Mesendoderm (in vitro differentiated cells): ENCODE measurements around the gene ZBTB45.
A peak's percentile ranks its signal among the peaks of the same experiment; 100 is the strongest.

ENCODE experiments used
- DNase-seq: peaks from one replicate; pipeline ENCODE4 v3.0.0; 2013
- H2AK5ac ChIP-seq: 2 replicates; pipeline ENCODE4 v1.6.1; 2013; ENCODE audit warnings: low read length, inconsistent platforms
- H2BK120ac ChIP-seq: 2 replicates; pipeline ENCODE4 v1.6.1; 2013; ENCODE audit warnings: low read depth, mild to moderate bottlenecking, low read length, moderate library complexity, mixed read lengths
- H2BK15ac ChIP-seq: replicated peaks from 2 replicates; pipeline ENCODE4 v1.6.1; 2013; ENCODE audit warnings: low read depth, mild to moderate bottlenecking, moderate library complexity
- H2BK5ac ChIP-seq: 2 replicates; pipeline ENCODE4 v1.6.1; 2013; ENCODE audit warnings: low read length, inconsistent platforms
- H3K18ac ChIP-seq: 2 replicates; pipeline ENCODE4 v1.6.1; 2013; ENCODE audit warnings: mild to moderate bottlenecking, low read length, mixed read lengths
- H3K23ac ChIP-seq: one replicate; pipeline ENCODE4 v1.6.1; 2013; ENCODE audit warnings: low read length
- H3K27ac ChIP-seq: 2 replicates; pipeline ENCODE4 v1.5.1; 2013; ENCODE audit warnings: low read depth, mild to moderate bottlenecking, inconsistent platforms, low read length, moderate library complexity
- H3K27me3 ChIP-seq: 2 replicates; pipeline ENCODE4 v1.6.1; 2013; ENCODE audit warnings: low read length, control low read depth, mild to moderate bottlenecking, inconsistent platforms; ENCODE audit not compliant: insufficient read depth, poor library complexity
- H3K36me3 ChIP-seq: 2 replicates; pipeline ENCODE4 v1.6.1; 2013; ENCODE audit warnings: low read length, inconsistent platforms; ENCODE audit not compliant: control insufficient read depth, insufficient read depth
- H3K4ac ChIP-seq: one replicate; pipeline ENCODE4 v1.6.1; 2013; ENCODE audit warnings: low read depth, mild to moderate bottlenecking, low read length, moderate library complexity
- H3K4me1 ChIP-seq: 2 replicates; pipeline ENCODE4 v1.6.1; 2013; ENCODE audit warnings: low read depth, low read length, inconsistent platforms; ENCODE audit not compliant: control insufficient read depth
- H3K4me2 ChIP-seq: 2 replicates; pipeline ENCODE4 v1.6.1; 2013; ENCODE audit warnings: low read length
- H3K4me3 ChIP-seq: 2 replicates; pipeline ENCODE4 v1.5.1; 2013; ENCODE audit warnings: mild to moderate bottlenecking, low read length
- H3K56ac ChIP-seq: one replicate; pipeline ENCODE4 v1.6.1; 2013; ENCODE audit warnings: low read length
- H3K79me1 ChIP-seq: 2 replicates; pipeline ENCODE4 v1.6.1; 2013; ENCODE audit warnings: low read length, inconsistent platforms
- H3K79me2 ChIP-seq: 2 replicates; pipeline ENCODE4 v1.6.1; 2013; ENCODE audit warnings: mild to moderate bottlenecking, low read length; ENCODE audit not compliant: control insufficient read depth, insufficient read depth
- H3K9ac ChIP-seq: 2 replicates; pipeline ENCODE4 v1.6.1; 2013; ENCODE audit warnings: low read length, inconsistent platforms
- H4K5ac ChIP-seq: one replicate; pipeline ENCODE4 v1.6.1; 2013; ENCODE audit warnings: low read length
- H4K8ac ChIP-seq: one replicate; pipeline ENCODE4 v1.6.1; 2013; ENCODE audit warnings: low read depth, mild to moderate bottlenecking, control low read depth, low read length, moderate library complexity
- WGBS: extraction: QIAGEN DNeasy Blood & Tissue Kit; methylation state at CpG from one replicate; pipeline ENCODE4 v1.1.7; 2013; ENCODE audit warnings: low lambda C conversion rate, missing lambda C conversion rate; ENCODE audit not compliant: insufficient coverage; ENCODE audit errors: extremely low coverage; 5-methylcytosine and 5-hydroxymethylcytosine counted together

Gene ZBTB45

GRCh38 chr19:58558623-58559274 lies 39.1 kb upstream of the ZBTB45 start:
- Histone ChIP-seq H3K27ac (peak overlapping the region; percentile 100), H3K79me2 (peaks cover 21% of the 10 kb centered on the region), H4K8ac (no peak overlapping the region), H3K56ac (peak overlapping the region; percentile 100), H2BK120ac (no peak overlapping the region), H2AK5ac (no peak overlapping the region), H3K36me3 (peaks cover 2% of the 10 kb centered on the region), H3K4me1 (peaks cover 9% of the 10 kb centered on the region), H3K4me3 (peak overlapping the region; percentile 80), H3K4ac (peak overlapping the region; percentile 74), H3K18ac (peak overlapping the region; percentile 91), H3K9ac (peak overlapping the region; percentile 100), H2BK15ac (no peak overlapping the region), H3K23ac (peak overlapping the region; percentile 100), H4K5ac (no peak overlapping the region), H3K79me1 (peaks cover 5% of the 10 kb centered on the region), H3K4me2 (peak overlapping the region; percentile 74), H3K27me3 (no peaks in the 10 kb centered on the region), H2BK5ac (peak overlapping the region; percentile 99)
- no CpG with 5 or more reads among the region's 76 CpGs for WGBS
- peak; percentile 99 for DNase-seq

GRCh38 chr19:58558066-58558622 lies 38.5 kb upstream of the ZBTB45 start, which contains the start of gene UBE2M:
TSS of gene UBE2M (minus strand) at chr19:58558611. CDS start at chr19:58558381, 230 bp downstream.
- Histone ChIP-seq H2BK15ac (no peak within 1 kb of the TSS), H3K18ac (peak within 1 kb of the TSS; percentile 91), H3K4ac (peak within 1 kb of the TSS; percentile 88), H3K23ac (peak within 1 kb of the TSS; percentile 100), H4K8ac (no peak within 1 kb of the TSS), H3K27ac (peak within 1 kb of the TSS; percentile 100), H3K4me2 (peak within 1 kb of the TSS; percentile 74), H3K27me3 (no peaks in the 10 kb centered on the region), H3K79me2 (peaks cover 21% of the 10 kb centered on the region), H3K4me3 (peak within 1 kb of the TSS; percentile 89), H3K36me3 (peaks cover 2% of the 10 kb centered on the region), H3K79me1 (peaks cover 5% of the 10 kb centered on the region), H2AK5ac (no peak within 1 kb of the TSS), H3K4me1 (peaks cover 9% of the 10 kb centered on the region), H4K5ac (no peak within 1 kb of the TSS), H2BK120ac (no peak within 1 kb of the TSS), H3K9ac (peak within 1 kb of the TSS; percentile 100), H2BK5ac (peak within 1 kb of the TSS; percentile 99), H3K56ac (peak within 1 kb of the TSS; percentile 100)
- WGBS = no CpG with 5 or more reads among the region's 62 CpGs
- DNase-seq = peak; percentile 62

- WGBS = no CpG with 5 or more reads among the region's 12 CpGs
- DNase-seq = no peak
These were observed 37.8 kb upstream of the ZBTB45 start for GRCh38 chr19:58557221-58558065.

GRCh38 chr19:58556622-58557220 lies 37.1 kb upstream of the ZBTB45 start:
- WGBS = no CpG with 5 or more reads among the region's 10 CpGs
- Histone ChIP-seq H3K79me2 (peaks cover 21% of the 10 kb centered on the region), H4K8ac (no peak overlapping the region), H2BK120ac (no peak overlapping the region), H2BK15ac (no peak overlapping the region), H3K4me2 (peak overlapping the region; percentile 42), H3K23ac (no peak overlapping the region), H3K4me3 (no peak overlapping the region), H3K27me3 (no peaks in the 10 kb centered on the region), H3K4ac (no peak overlapping the region), H3K36me3 (peaks cover 7% of the 10 kb centered on the region), H3K9ac (peak overlapping the region; percentile 97), H3K79me1 (peaks cover 5% of the 10 kb centered on the region), H3K18ac (no peak overlapping the region), H3K56ac (peak overlapping the region; percentile 100), H2AK5ac (no peak overlapping the region), H3K27ac (no peak overlapping the region), H4K5ac (no peak overlapping the region), H3K4me1 (peaks cover 9% of the 10 kb centered on the region), H2BK5ac (no peak overlapping the region)
- DNase-seq = no peak

More at GRCh38 chr19:58557221-58558065, 37.8 kb upstream of the ZBTB45 start:
- Histone ChIP-seq H3K56ac (peak overlapping the region; percentile 100), H3K18ac (no peak overlapping the region), H3K79me2 (peaks cover 21% of the 10 kb centered on the region), H3K4me3 (peak overlapping the region; percentile 89), H3K4me2 (peak overlapping the region; percentile 42), H3K27ac (peak overlapping the region; percentile 100), H3K4me1 (peaks cover 9% of the 10 kb centered on the region), H4K8ac (no peak overlapping the region), H3K27me3 (no peaks in the 10 kb centered on the region), H2BK120ac (no peak overlapping the region), H3K9ac (peak overlapping the region; percentile 97), H3K36me3 (peaks cover 2% of the 10 kb centered on the region), H2BK5ac (peak overlapping the region; percentile 35), H2AK5ac (no peak overlapping the region), H3K4ac (peak overlapping the region; percentile 88), H3K79me1 (peaks cover 5% of the 10 kb centered on the region), H3K23ac (peak overlapping the region; percentile 97), H4K5ac (no peak overlapping the region), H2BK15ac (no peak overlapping the region)

GRCh38 chr19:58555920-58556621 lies 36.5 kb upstream of the ZBTB45 start:
- H3K27me3 ChIP-seq = no peaks in the 10 kb centered on the region

More at GRCh38 chr19:58555920-58556621, 36.5 kb upstream of the ZBTB45 start:
- no peak overlapping the region for H3K56ac ChIP-seq
- H2BK5ac ChIP-seq = no peak overlapping the region
- no peak for DNase-seq
- H3K36me3 ChIP-seq = peaks cover 8% of the 10 kb centered on the region
- H3K18ac ChIP-seq = no peak overlapping the region
- H3K4me3 ChIP-seq = no peak overlapping the region
- H4K8ac ChIP-seq = no peak overlapping the region
- H3K4ac ChIP-seq = no peak overlapping the region
- H3K4me2 ChIP-seq = no peak overlapping the region
- H4K5ac ChIP-seq = no peak overlapping the region
- H2BK120ac ChIP-seq = no peak overlapping the region
- H3K9ac ChIP-seq = peak overlapping the region; percentile 97
- WGBS = no CpG with 5 or more reads among the region's 16 CpGs
- peaks cover 21% of the 10 kb centered on the region for H3K79me2 ChIP-seq
- no peak overlapping the region for H3K27ac ChIP-seq
- no peak overlapping the region for H3K23ac ChIP-seq
- peaks cover 9% of the 10 kb centered on the region for H3K4me1 ChIP-seq
- no peak overlapping the region for H2BK15ac ChIP-seq
- no peak overlapping the region for H2AK5ac ChIP-seq
- peaks cover 6% of the 10 kb centered on the region for H3K79me1 ChIP-seq
